VCaP (cell line): ENCODE data around the gene NKX6-1.

ENCODE experiments used
- H3K27ac ChIP-seq: fragments of 450-650 bp; 2 replicates; pipeline ENCODE4 v1.5.1; 2017
- TF ChIP-seq, protein P1 (sequence below): fragments of 450-650 bp; conservative IDR thresholded peaks from 2 replicates; pipeline ENCODE4 v1.5.1; 2017; ENCODE audit warnings: mild to moderate bottlenecking, moderate library complexity

Gene NKX6-1

DNA sequence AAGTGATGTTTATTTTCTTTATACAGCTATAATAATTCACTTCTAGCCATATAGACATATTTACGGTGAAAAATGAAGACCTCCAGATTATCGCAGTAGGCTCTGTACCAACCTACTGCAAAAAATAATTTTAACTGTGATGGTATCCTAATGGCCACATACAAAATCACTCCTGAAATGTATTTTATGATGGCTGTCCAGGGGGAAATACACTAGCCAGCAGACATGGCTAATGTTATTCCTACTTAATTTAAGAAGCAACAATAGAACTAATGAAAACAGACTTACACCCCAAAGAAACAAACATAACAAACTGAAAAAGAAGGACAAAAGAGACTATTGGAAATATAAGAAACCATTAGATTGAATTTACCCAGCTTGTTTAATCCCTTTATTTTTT lies 4.6 kb downstream of the NKX6-1 start:
- no peak overlapping the region; the same call in 1 of the 2 replicates for H3K27ac ChIP-seq
- TF ChIP-seq, protein P1, sequence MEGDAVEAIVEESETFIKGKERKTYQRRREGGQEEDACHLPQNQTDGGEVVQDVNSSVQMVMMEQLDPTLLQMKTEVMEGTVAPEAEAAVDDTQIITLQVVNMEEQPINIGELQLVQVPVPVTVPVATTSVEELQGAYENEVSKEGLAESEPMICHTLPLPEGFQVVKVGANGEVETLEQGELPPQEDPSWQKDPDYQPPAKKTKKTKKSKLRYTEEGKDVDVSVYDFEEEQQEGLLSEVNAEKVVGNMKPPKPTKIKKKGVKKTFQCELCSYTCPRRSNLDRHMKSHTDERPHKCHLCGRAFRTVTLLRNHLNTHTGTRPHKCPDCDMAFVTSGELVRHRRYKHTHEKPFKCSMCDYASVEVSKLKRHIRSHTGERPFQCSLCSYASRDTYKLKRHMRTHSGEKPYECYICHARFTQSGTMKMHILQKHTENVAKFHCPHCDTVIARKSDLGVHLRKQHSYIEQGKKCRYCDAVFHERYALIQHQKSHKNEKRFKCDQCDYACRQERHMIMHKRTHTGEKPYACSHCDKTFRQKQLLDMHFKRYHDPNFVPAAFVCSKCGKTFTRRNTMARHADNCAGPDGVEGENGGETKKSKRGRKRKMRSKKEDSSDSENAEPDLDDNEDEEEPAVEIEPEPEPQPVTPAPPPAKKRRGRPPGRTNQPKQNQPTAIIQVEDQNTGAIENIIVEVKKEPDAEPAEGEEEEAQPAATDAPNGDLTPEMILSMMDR: no peak

DNA sequence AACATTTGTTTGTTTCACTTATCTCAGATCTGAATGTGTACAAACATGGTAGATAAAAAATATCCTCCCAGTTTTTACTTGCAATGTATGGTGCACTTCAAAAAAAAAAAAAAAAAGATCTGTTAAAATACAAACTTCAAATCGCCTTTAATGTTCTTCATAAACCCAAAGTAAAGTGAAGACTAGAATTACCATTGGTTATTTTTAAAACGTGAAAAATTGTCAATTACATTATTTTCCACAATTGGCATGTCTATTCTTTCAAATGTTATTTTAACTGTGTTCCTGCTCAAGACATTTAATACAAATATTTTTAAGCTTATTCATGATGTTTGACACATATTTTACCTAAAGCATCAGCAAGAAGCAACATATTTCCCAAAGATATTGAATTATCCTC lies 5.0 kb downstream of the NKX6-1 start:
- TF ChIP-seq, protein P1: no peak

DNA sequence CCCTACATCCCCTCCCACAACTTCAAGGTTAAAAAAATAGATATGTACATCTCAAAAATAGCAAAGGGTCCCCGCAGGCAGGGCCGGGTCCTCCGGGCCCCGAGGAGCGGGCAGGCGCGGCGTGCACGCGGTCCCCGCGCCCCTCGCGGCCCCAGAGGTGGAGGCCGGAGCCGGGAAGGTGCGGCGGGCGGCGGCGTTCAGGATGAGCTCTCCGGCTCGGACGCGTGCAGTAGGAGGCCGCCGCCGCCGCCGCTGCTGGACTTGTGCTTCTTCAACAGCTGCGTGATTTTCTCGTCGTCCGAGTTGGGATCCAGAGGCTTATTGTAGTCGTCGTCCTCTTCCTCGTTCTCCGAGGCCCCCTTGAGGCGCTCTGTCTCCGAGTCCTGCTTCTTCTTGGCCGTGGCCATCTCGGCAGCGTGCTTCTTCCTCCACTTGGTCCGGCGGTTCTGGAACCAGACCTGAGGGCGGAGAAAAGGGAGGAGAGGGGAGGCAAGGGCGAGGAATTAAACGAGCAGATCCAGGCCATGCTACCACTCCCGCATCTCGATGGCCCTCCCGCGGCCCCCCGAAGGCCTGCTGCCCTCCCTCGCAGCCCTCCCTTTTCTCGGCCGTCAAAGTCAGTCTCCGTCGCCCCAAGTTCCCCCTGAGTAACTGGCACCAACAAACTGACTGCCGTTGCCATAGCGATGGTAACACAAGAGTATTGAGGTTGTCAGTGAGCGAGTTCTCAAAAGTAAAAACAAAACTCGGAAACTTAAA lies 5.8 kb downstream of the NKX6-1 start:
- TF ChIP-seq, protein P1: no peak
- H3K27ac ChIP-seq: no peak overlapping the region

More for the DNA sequence above, 5.0 kb downstream of the NKX6-1 start:
- H3K27ac ChIP-seq: no peak overlapping the region

DNA sequence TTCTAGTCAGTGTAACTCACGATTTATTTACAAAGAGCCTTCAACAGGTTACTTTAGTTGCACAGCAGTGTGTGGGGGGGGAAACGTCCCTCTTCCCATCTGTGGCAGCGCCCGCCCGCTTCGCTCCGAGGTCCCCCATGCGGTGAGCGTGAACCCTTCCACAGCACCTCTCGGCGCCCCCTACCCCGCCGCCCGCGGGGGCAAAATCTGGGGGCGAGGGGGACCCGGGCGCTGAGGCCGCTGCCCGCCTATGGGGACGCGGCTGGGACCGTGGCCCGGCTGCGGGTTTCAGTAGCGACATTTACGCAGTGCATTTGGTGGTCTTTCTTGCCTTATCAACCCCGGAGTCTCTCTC lies 6.4 kb downstream of the NKX6-1 start:
- no peak overlapping the region for H3K27ac ChIP-seq

DNA sequence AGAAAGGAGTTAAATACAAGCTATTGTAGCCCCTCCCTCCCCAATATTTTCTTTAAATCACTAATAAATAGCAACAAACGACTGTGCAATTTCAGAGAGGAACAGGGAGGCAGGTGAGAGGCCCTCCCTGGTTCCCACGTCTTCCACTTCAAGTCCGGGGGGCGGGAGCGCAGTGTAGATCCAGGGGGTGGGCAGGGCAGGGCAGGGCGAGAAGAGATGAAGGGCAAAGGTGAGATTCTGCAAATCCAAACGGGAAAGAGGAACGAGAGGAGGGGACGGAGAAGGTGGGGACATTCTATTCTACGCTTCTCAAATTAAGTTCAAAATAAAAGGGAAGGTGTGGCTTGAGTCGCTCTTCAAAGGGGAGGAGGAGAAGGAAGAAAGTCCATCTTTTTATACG lies 6.8 kb downstream of the NKX6-1 start:
- TF ChIP-seq, protein P1: no peak
- H3K27ac ChIP-seq: no peak overlapping the region

More for the DNA sequence above, 6.4 kb downstream of the NKX6-1 start:
- TF ChIP-seq, protein P1: no peak

DNA sequence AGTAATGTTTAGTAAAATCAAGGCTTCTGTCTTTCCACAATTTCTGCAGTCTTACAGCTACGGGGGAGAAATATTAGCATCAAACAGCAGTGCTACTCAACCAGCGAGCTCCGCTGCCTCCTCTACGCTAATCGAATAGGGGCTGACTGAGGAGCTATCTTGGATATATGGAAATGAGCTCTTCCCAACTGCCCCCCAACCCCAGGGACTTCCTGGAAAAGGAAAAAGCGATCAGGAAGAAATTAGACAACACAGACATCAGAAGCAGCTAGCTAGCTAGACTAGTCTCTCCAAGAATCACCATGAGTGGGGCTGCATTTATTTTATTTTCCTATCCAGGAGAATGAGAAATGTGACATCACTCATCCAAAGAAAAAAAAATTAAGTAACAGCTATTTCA lies 7.6 kb downstream of the NKX6-1 start:
- TF ChIP-seq, protein P1: no peak
- no peak overlapping the region for H3K27ac ChIP-seq

DNA sequence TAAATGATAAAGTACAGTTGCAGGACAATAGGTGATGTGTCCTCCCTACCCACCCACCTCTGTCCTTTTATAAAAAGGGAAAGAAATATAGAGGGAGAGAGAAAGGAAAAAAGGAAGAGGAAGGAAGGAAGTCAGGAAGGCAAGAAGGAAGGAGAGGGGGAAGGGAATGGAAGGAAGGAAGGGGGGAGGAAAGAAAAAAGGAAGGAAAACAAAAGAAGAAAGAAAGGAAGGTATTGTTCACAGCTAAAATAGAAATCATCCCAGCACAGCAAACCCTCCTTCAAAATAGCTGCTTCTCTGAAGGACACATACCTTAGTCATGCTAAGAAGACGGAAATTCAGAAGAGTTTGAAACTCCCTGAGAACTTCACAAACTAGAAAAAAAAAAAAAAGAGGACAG lies 8.4 kb downstream of the NKX6-1 start:
- no peak overlapping the region for H3K27ac ChIP-seq
- TF ChIP-seq, protein P1: no peak
